Measurements from ENCODE around the gene SCP2.

The SCP2 gene

DNA sequence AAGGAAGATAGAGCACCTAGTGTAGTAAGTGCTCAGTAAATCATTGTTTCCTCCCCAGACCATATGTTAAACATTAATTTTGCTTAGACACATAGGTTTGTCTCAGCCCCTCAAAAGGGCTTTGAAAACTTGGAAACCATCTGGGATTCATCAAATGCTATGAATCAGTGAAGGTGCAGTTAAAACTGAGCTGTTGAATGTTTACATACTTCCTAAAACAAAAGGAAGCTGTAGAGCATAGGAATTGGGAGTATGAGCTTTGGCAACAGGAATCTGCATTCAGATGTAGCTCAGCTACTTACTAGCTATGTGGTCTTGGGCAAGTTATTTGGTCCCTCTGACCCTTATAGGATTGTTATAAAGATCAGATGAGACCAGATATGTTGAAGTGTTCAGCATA lies 116.2 kb downstream of the SCP2 start:
- DNase-seq (ENCODE audit: low spot score), result no peak

DNA sequence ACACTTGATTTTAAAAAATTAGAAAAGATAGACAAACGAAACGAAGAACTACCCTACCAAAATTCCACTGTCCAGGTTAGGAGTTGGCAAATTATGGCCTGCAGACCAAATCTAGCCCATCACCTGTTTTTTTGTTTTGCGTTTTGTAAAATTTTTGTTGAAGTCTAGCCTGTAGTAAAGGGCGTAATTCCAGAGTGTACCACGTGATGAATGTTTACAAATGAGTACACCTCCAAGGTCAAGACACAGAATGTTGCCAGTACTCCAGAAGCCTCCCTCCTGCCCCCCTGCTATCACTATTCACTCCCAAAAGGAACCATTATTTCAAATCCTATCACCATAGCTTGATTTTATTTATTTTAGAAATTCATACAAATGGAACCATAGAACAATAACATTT lies 117.8 kb downstream of the SCP2 start:
- no peak for DNase-seq (ENCODE audit: low spot score)

DNA sequence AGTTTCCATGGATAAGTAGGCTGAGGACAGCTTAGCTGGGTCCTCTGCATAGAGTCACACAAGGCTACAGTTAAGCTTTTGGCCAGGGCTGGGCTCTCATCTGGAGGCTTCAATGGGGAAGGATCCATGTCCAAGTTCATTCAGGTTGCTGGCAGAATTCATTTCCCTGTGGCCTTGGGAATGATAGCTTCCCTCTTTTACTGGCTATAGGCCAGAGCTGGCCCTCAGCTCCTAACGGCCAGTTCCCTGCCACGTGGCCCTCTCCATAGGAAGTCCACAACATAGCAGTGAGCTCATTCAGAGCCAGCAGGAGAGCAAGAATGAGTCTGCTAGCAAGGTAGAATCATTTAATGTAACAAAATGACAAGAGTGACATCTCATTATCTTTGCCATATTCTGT lies 119.9 kb downstream of the SCP2 start:
- DNase-seq (ENCODE audit: low spot score), result no peak

DNA sequence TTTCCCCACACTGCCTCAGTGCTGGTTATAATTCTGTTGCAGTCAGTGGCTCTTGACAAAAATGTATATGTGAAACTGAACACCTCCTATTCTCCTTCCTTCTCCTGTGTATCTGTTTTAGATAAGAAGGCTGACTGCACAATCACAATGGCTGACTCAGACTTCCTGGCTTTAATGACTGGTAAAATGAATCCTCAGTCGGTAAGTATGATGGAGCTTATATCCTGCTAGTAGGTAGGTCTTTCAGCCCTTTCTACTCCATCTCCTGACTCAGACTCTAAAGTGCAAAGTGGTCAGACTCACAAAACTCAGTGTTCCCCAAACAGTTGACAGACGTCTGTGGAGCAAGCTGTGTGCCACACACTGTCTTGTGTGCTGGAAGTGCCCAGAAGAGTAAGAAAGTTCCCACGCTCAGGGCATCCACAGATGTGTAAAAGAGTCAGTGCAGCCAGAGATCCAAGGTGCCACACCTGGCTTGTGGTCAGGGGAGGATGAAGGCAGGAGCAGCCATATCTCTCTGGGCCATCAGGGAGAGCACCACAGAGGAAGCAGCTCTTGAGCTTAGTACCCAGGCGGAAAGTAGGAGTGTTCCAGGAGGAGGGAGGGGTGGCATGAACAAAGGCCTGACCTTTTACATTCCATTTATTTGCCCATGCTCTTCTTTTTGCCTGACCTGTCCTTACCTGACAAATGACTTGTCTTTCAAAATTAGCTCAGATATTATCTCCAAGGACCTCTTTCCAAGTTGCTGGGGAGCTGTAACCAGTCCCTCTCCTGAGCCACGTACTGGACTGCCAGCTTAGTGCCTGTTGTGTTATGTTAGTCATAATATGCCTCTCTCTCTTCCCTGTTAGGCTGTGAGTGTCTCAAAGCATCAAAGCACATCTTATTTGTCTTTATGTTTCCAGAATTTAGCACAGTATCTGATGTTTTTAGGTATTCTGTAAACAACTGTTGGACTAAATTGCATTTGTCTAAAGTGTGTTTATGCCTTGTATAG lies 121.0 kb downstream of the SCP2 start:
- DNase-seq (ENCODE audit: low spot score), result no peak

DNA sequence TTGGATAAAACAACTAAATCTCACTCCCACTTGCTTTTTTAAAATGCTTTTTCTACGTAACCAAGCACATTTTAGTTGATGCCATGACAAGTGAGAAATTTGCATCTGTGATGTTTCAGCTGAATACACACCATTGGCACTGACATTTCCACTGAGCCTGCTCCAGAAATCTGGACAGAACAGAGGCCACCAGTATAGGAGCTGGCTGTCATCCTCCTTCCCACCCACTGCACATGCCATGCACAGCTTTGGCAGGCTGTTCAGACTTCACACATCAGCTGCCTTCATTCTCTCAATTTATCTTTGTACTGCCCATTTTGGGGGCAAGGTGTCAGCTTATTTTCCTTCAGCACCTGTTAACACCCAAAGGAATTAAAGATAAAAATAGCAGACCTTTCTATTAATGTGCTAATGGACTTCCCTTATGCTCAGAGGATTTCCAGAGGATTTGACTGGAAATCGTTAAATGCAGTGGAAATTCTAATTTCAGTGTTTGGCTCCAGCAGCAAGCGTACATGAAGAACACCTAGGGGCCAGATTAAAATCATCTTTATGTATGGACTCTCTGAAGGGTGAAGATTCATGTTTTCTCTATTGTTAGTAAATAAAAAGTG lies 122.0 kb downstream of the SCP2 start:
- DNase-seq (ENCODE audit: low spot score), result no peak

DNA sequence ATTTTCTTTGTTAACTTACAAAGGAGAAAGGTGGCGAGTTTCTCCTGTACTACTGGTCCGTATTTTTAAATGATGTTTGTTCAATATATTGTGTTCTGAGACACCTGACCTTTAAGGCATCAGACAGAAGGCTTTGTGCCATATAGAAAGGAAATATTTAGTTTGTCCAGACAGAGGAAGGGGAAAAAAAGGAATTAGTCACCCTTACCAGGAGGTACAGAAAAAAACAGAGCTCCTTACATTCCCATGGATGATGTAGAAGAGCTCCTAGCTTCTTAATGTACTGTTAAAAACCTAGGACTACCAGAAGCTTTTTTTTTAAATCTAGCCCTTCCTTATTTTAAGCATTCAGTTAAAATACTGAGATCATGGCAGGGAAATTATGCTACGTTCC lies 122.5 kb downstream of the SCP2 start:
- no peak for DNase-seq (ENCODE audit: low spot score)

DNA sequence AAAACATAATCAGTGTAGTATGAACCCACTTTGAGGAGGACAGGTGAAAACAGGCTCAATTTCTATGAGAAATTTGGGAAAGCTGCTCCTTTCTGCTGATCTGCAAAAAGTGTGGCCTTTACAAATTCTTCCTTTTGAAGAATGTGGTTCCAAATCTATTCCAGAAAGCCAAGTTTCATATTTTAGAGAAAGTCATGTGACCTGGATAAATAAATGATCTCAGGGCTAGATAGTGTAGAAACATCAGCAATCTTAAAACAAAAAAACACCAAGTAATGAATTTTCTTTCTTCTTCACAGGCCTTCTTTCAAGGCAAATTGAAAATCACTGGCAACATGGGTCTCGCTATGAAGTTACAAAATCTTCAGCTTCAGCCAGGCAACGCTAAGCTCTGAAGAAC lies 123.2 kb downstream of the SCP2 start:
- no peak for DNase-seq (ENCODE audit: low spot score)

DNA sequence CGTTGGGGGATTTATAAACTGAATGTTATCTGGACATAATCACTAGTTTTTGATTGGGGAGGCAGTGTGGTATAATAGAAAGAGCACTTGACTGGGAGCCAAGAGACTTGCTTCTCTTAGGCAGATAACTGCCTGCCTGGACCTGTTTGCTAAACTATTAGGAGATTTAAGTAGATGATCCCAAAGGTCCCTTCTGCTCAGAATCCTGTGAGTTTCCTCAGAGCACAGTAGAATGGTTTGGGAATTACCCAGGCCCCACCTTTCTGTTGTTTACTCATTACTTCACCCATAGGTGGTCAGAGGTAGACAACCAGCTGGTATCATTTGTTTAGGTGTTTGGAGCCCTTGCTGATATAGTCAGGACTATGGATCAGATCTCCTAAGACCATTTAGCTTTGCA lies 124.6 kb downstream of the SCP2 start:
- no peak for DNase-seq (ENCODE audit: low spot score)

DNA sequence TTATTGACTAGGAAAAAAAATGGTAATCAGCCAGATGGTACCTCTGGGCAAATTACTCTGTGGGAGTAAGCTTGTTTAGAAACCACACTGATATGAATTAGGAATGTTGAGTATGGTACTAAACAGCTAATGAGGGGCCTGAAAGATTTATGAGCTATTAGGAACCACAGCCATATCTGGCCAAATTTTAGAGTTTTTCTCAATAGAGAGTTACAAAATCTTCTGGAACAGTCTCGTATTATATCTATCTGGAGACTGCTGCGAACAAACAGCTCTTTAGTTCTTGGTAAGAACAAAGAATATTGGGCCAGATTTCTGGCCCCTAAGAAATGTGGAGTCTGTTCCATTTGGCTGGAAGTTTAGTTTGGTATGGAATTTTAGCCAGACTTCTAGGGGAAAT lies 130.1 kb downstream of the SCP2 start:
- no peak for DNase-seq (ENCODE audit: low spot score)

DNA sequence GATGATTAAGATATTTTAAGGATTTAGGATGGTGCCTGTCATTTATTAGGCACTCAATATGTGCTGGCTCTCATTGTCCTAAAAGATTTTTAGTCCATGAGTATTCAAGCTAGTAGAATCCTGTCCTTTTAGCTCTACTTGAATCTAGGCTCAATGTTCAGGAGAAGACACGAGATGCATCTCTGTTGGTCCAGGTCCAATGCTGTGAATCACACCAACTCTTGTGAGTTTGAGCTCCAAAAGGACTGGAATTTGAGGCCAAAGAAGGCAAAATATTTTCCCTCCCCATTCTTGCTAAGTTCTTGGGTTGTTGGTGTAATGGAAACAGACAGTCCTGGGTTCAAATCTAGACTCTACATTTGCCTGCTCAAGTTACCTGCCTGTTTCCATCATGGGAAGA lies 133.5 kb downstream of the SCP2 start:
- DNase-seq (ENCODE audit: low spot score), result no peak

DNA sequence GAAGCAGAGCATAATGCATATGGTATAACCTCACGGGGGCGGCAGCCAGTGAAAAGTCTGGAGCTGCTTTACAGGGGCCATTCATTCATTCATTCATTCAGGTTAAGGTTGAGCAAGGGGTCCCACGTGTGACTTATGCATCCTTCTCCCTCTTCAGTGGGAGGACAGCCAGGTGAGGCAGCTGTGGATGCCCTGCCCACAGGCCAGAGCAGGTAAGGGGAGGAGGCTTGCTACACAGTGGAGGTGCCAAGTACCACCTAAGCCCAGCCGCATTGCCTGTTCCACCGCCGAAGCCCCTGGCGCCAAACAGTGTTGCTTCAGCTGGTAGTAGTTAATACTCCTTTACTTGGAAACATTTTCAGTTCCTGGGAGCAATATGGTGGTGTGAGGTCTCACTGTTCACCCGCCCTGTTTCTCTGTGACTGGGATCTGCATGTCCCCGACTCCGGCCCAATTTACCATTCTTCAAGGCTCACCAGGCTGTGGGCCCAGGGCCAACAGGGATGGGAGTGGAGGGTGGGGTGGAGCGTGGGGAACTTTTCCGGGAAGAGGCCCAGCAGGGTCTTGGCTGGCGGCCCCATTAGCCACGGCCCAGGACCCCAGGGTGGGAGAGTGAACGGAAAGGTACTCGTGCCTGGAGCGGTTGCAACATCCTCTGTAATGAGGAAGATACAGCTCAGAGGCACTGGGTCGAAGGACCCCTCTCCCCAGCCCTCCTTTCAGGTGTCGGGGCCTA lies 134.2 kb downstream of the SCP2 start:
- no peak for DNase-seq (ENCODE audit: low spot score)

DNA sequence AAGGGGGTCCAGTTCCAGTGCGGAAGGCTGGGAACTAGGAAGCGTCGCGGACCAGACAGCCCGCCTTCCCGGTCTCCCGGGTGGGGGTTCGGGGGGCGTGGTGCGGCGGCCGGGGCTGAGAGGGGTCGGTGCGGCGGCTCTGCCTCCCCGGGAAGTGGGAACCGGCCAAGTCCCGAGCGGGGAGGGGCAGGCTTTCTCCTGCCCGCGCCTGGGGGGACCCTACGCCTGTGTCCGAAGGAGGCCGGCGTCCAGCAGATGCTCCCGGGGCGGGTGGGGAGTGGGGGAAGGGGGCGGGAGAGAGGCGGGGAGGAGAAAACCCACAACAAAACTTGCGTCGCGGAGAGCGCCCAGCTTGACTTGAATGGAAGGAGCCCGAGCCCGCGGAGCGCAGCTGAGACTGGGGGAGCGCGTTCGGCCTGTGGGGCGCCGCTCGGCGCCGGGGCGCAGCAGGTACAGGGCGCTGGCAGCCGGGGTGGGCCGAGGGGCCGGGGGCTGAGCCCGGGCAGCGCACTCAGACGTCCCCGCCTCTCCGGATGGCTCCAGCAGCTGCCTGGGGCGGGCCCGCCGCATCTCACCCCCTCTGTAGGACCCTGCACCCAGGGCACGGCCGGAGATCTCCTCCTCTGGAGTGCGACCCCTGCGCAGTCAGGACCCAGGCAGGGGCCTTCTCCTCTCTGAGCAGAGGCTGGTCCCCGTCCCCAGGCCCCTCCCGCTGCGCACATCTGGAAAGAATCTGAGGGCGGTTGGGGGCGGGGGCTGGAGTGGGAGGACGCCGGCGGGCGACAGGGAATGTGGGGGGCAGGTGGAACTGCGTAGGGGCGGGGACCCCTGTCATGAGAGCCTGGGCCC lies 135.0 kb downstream of the SCP2 start, which contains the start of gene PODN:
Gene PODN, plus strand, starts transcription at position 355 of the 849 bp plus-strand sequence. CDS start 7,643 bp downstream, outside the sequence.
- no peak for DNase-seq (ENCODE audit: low spot score)

DNA sequence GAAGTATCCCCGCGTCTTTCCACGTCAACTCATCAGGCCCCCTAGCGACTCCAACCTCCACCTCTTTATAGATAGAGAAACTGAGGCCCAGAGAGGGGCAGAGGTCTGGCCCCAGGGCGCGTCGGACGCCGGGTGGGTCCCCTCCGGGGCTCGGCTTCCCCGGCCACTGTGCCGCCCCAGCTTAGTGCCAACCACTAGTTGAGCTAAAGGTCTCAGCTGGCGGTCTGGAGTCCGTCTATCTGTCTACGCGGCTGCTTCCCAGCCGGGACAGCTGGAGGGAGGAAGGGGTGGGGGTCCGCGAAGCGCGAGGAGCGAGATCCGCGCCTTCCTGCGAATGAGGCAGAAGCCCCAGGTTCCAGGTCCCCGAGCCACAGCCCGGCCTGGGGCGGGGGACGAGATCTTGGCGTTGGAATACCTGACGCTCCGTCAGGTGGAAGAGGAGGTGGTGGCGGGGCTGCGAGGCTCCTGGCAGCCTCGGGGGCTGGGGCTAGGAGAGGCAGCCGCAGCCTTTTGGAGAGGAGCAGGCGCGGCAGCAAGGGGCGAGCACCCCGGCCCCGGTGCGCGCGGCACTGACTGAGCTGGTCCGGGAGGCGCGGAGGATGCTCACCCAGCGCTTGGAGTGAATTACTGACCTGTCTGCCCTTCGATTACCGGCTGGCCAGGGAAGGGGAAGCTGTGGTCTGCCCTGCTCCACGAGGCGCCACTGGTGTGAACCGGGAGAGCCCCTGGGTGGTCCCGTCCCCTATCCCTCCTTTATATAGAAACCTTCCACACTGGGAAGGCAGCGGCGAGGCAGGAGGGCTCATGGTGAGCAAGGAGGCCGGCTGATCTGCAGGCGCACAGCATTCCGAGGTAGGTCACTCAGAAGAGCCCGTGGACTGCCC lies 135.9 kb downstream of the SCP2 start:
- DNase-seq (ENCODE audit: low spot score), result no peak

DNA sequence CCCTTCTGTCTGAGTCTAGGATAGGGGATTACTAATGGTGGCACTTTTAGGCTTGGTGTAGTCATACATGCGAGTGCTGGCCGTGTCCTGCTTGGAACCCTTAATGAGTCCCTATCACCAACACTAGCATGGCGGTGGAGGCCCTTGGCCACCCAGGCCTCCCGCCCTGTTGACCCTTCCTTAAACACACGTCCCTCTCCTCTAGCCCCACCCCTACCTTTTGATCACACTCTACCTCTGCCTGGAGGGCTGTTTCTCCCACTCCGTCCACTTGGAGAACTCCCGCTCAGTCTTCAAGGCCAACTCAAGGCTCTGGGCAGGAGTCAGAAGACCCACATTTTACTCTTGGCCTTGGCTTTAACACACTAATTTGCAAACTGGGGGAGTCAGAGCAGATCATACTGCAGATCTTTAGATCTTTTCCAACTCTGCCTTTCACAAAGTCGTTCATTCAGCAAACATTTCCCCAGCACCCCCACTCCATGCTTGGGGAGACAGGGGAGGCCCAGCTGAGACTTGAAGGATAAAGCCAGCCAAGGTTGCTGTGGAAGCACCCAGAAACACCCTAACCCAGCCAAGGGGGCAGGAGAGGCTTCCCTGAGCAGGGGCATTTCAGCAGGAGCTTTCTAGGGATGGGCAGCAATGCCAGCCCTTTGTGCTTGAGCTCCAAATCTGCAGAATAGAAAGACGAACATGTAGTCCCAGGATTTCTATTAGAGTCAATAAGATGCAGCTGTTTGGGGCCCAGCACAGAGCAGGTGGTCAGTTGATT lies 136.9 kb downstream of the SCP2 start:
- DNase-seq (ENCODE audit: low spot score), result no peak

DNA sequence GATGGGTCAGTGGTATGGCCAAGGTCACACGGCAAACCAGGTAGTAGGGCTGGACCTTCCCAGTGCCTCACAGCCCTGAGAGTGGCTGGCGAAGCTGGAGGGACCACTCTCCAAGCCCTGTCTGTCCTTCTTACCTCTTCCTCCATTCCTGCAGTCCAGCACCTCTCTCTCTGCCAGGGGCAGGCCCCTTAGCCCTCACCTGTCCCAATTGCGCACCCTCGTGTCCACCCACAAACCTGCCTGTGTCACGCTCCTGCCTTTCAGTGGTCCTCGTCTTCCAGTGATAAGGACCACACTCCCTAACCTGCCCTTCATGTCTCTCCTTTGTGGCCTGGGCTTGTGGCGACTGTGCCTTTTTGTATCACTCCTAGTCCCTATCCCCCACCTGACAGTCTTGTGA lies 138.3 kb downstream of the SCP2 start:
- no peak for DNase-seq (ENCODE audit: low spot score)

DNA sequence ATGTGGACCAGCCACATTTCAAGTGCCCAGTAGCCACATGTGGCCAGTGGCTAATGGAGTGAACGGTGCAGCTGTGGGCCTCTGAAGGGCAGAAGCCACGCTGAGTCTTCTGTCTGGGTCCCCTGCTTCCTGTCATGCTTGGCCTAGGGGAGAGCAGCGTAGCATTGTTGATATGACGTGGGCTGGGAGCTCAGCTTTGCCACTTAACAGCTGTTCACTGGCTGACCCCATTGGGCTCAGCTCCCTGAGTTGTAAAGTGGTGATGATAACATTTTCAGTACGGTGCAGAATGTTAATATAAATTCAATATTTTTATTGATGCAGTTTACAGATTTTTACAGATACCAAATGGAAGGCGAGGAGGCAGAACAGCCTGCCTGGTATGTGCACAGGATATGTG lies 139.4 kb downstream of the SCP2 start:
- no peak for DNase-seq (ENCODE audit: low spot score)

DNA sequence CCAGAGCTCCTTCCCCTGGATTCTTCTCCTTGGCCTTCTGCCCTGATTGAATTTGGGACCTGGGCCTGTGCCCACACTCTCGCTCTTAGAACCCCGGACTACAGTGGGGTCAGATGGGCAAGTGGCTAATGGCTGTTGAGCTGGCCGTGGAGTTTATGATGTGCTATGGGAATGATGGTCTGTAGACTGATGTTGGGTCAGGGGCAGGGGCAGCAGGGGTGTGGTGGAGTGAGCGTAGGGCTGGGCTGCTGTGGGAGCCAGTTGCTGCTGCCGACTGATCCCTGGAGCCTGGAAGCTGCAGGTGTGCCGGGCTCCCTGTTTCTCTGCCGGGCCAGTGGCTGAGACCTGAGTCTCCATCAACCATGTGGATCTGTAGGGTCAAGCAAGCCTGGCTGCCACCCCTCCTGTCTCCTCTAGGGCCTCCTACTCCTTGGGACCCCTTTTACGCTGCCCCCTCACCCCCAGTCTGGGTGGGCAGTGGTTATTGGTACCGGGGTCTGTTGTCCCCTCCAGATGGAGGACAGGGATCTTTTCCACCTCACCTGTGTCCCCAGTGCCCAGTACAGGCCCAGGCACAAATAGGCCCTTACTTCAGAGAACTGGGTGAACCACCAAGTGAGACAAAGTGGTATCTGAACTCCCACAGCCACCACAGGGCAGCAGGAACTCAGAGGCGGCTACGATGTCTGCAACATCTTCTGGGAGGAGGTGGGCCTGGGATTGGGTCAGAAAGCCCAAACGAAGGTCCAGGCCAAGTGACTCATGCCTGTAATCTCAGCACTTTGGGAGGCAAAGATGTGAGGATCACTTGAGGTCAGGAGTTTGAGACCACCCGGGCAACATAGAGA lies 140.0 kb downstream of the SCP2 start:
- DNase-seq (ENCODE audit: low spot score), result no peak

DNA sequence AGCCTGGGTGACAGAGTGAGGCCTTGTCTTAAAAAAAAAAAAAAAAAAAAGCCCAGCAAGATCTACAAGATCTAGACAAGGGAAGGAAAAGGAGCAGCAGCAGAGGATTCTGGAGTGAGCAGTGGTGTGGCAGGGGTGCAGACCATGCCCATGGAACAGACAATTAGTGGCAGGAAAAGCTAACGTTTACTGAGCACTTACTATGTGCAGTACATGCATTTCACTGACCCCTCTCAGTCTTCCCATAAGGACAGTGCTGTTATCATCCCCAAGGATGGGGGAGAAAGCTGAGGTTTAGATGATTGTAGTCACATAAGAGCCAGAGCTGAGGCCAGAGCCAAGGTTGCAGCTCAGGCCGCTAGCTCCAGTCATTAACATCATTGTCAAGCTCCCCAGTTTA lies 140.8 kb downstream of the SCP2 start:
- no peak for DNase-seq (ENCODE audit: low spot score)

Measured in NAMALWA (cell line).